GM21367 (cell line): ENCODE data around the gene SIGLEC8.
"Not testable (repeated sequence)": the region's sequence is repeated elsewhere in the genome, so short reads cannot be mapped to it uniquely, and the experiment has no call there.

Source experiments
- ATAC-seq: cut with Tn5 transposase; IDR thresholded peaks from one replicate; pipeline ENCODE4 v1.9.1; 2021; ENCODE audit not compliant: unreplicated experiment

Gene SIGLEC8

DNA sequence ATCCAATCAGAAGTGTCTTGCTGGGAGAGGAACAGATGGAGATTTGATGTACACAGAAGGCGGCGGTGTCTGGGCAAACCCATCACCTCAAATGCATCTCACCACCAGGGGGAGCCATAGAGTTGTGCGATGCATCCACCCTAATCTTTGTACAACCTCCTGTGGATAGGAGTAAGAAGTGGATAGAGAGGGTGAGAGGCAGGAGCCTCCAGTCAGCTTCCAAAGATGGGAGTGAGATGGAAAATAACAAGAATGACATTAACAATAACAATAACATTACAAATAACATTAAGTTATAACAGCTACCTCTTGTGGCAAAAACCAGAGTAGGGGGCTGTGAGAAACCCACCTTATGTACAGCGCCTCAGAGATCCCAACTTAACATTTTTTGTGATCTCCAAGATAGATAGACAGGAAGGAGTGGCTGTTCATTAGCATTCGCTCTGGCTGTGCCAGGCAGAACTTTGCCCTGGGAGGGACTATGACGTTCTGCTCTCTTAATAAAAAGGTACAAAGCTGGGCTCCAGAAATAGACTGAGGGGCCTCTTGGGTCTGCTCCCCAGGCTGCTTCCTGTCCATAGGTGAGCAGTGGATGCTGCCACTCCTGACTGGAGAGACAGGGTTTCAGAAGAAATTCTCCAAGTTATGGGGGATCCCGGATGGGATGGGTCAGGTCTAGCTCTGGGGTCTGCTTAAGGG lies 14.9 kb upstream of the SIGLEC8 start:
- no peak for ATAC-seq

DNA sequence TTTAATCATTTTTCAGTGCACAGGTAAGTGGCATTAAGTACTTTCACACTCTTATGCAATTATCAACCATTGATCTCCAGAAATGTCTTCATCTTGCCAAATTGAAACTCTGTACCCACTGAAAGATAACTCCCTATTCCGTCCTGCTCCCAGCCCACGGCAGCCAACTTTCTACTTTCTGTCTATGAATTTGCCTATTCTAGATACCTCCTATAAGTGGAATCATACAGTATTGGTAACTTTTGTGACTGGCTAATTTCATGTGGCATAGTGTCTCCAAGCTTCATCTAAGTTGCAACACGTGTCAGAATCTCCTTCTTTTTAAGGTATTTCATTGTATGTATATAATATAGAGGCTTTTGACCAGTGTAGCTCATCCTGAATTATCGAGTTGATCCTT lies 14.4 kb upstream of the SIGLEC8 start:
- no peak for ATAC-seq

DNA sequence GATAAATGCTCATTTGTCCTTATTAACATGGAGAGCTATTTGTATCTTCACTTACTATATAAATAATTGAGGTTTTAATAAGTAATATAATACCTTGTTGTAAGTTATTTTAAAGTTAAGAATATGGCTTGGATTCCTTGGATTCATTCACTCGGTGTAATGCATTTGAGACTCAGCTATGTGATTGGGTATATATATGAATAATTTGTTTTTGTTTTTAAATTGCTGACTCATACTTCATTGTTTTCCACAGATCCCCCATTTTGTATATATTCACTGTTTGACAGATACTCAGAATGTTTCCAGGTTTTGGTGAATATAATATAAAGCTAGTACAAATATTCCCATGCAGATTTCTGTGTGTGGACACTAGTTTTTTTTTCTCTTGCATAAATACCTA lies 13.3 kb upstream of the SIGLEC8 start:
- no peak for ATAC-seq

DNA sequence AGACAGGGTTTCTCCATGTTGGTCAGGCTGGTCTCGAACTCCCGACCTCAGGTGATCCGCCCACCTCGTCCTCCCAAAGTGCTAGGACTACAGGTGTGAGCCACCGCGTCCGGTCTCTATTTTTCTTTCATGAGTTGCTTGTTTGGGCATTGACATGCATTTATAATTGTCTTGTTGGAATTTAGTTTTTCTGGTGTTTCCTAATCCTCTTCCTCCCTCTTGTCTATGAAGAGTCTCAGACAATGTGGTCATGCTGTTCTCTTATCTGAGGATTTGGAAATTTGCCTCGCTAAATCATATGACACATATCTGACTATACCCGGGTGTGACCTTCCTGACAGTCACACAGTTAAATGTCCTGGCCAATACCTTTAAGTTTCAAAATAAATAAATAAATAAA lies 12.7 kb upstream of the SIGLEC8 start:
- ATAC-seq, result no peak

DNA sequence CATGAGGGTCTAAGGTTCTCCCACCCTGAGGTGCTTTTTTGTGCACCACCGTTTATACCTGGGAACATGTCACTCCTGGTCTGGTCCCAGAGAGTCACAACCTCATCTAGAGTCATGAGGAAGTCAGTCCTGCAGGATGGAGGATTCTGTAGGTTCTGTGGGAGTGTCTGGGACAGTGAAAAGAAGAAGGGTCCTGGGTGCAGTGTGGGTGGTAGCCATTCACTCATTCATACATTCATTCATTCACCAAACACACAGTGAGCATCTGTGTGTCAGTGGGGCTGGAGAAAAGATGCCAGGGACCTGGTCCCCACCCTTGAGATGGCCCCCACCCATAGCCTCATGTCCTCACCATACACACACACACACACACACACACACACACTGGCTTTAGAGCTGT lies 11.4 kb upstream of the SIGLEC8 start:
- ATAC-seq, result no peak

DNA sequence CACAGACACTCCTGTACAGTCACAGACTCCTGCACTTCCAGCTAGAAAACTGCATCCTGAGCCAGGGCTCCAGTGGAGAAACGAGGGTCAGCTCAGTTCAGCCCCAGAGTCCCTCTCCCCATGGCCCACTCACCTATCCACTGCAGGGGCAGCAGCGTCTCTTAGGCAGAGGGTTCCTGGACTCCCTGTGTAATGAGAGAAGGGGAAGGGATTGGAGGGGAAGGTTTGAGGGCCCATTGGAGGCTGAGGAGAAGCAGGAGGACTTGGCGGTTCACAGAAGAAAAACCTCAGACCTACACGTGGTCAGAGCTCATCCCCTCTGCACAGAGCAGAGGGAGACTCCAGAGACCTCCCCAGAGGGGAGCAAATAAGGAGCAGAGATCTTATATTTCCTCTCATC lies 10.9 kb upstream of the SIGLEC8 start:
- no peak for ATAC-seq

DNA sequence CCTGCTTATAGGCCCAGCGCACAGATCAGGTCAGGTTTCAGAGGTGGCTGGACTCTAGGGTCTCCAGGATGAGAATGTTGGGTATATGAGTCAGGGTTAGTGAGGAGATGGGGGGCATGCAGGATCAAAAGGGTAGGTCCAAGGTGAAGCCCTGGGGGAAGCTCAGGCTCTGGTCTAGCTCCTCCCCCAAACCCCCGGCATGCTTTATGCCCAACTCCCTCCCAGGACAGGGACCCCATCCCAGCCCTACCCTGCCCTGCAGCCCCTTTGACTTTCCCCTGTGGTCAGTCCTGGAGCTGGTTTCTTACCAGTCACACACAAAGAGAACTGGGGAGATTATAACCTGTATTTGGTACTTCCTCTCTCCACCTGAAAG lies 10.3 kb upstream of the SIGLEC8 start:
- ATAC-seq, result no peak

DNA sequence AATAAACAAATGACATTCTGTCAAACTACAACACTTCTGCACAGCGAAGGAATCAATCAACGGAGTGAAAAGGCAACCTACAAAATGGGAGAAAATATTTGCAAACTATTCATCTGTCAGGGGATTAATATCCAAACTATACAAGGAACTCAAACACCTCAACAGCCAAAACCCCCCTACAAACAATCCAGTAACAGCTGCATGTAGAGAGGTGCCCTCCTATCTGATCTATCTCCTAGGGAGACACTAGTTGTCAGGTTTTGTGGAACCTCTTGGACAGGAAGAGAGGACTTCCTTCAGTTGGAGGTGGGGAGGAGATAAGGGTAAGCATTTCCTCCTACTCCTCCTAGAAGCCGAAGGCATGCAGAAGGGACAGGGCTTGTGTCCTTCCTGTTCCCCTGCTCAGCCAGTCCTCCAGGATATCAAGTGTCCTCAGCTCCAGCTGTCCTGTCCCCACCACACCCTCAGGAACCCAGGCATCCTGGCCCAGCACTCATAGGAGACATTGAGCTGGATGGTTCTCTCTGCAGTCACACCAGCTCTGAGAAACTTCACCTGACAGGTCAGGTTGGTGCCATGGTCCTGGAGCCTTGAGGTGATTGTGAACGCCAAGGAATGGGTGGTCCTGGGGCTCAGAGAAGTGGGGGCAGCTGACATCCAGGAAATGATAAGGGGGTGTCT lies 9.8 kb upstream of the SIGLEC8 start:
- ATAC-seq, result no peak

DNA sequence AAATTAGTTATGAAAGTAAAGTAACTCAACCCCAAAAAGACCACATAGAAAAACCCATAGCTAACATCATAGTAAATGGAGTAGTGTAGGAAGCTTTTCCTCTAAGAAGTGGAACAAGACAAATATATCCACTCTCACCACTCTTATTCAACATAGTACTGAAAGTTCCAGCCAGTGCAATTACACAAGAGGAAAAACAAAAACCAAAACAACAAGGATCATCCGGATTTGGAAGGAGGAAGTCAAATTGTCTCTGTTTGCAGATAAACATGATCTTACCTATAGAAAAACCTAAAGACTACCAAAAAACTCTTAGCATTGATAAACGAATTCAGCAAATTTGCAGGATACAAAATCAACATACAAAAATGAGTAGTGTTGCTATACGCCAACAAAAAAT lies 8.5 kb upstream of the SIGLEC8 start:
- ATAC-seq, result no peak

DNA sequence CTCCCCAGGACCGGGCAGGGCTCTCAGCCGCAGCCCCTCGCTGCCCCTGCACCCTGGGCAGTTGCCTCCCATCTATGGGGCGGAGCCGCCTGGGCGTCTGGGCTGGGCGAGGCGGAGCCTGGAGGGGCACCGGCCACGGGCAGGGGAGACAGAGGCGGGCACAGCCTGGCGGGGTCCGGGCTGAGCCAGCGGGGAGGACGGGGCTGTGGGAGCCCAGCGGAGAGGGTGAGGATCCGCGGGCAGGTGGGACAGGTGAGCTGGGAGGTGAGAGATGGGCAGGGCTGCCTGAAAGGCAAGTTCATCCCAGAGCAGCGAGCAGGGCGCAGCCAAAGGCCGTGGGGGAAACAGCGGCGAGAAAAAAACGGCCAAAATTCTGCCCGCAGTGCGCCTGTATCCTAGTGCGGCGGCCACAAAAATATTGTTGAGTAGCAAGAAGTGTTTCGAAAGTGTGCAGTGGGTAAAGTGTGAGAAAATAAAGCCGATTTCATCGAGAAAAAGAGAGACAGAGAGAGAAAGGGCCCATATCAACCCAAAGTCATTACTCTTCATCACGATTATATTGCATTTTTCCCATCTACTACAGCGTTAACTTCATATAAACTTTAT lies 5.8 kb upstream of the SIGLEC8 start:
- not testable (repeated sequence) for ATAC-seq

DNA sequence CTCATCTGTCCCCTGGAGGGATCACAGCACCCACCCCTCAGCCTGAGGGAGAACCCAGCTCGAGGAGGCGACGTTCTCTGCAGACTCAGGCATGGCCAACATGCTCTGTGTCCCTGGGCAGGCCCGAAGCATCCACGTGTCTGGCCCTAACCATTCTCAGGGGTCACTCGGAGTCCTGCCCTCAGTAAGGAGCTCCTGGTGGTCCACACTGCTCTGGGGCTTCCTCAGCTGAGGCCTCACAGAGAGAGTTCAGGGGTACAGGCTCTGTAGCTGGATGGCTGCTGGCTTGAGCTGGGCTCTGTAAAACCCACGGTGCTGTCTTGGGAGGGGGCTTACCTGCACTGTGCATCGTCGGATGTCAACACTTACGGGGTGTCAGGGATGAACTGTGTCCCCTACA lies 4.4 kb upstream of the SIGLEC8 start:
- no peak for ATAC-seq

DNA sequence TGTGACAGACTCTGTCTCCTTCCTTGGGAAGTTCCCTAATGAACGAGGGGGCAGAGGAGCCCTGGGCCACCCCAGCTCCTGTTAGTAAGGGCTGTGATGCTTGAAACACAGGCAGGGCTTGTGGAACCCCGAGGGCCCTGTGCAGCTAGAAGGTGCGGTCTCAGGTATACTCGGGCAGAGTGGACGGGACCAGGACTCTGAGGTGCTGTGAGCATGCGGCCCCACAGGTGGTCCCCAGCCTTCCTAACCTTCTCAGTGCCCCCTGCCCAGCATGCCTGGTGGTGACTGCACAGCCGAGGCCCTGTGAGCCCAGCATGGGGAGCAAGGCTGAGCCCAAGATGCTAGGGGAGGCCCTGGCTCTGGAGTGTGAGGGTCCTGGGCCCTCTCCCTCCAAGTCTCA lies 4.0 kb upstream of the SIGLEC8 start:
- ATAC-seq, result no peak

DNA sequence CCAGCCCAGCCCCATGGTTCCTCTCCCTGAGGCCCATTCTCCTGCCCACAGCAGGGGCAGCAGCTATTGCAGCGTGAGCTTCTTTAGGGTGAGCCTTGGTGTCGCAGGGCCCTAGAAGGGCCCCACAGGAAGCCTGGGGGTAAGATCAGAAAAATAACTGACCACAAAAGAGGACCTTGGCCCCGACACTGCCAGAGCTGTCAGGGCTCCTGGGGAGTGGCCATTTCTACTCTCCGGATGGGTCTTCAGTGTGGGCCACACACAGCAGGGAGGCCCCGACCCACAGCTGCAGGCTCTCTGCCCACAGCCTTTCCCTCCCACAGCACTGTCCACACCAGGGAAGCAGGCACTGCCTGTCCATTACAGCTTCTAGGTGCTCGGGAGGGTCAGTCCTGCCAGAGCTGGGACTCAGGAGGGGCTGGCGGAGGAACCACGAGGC lies 3.5 kb upstream of the SIGLEC8 start:
- ATAC-seq, result no peak

DNA sequence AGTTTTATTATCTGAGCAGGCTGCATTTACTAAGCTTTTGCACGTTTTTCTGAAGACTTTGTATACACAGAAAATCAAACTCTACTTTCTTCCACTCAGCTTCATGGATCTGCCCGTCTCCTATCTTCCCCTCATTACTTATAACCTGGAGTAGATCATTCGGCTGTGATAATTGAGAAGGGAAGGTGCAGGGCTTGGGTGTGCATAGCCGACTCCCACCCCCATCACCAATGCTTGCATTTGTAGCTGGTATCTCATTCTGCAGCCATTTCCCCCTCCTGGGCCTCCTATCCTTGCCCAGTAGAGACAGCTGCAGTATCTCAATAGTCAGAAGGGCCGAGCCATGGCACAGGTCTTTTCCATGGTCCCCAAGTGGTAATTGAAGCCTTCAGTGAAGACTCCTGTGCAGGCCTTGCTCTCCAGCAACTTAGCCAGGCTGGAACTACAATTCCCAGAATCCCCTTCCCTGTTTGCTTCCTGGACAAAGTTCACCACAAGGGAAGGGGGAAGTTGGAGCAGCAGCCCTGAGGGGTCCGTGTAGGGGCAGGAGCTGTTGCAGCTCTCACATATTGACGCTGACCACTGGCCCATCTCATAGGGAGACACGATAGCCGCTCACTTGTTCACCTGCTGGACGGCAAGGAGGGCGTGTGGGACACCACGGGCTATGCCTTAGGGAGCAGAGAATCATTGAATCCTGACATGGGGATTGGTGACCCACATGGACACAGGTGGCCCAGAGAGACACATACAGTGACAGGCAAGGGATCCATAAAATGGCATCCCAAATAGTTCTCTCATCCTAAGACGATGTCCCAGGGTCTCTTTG lies 2.1 kb upstream of the SIGLEC8 start:
- ATAC-seq, result no peak

DNA sequence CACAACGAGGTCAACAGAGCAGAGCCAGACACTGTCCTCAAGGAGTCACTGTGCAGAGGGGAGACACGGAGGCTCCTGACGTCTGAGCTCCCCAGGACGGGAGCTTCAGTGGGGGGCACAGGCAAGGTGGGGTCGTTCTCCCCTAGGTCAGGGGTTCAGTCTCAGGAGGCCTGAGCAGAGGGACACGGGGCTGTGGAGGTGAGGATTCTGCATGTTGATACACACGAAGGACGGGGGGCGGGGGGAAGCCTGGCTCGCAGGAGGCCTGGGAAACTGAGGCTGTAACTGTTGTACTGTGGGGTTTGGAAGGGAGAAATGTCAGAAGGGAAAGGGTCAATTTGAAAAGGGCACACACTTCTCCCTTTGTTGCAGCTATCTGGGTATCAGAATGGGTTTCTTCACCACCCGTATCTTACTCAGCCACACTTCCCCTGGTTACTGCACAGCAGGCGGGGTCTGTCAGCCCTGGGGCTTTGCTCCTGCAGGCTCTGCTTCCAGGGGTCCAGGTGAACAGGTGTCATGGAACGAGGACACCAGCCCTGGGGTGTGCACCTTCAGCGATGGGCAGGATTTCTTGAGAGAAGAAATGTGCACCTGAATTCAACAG lies 748 bp upstream of the SIGLEC8 start:
- no peak for ATAC-seq

DNA sequence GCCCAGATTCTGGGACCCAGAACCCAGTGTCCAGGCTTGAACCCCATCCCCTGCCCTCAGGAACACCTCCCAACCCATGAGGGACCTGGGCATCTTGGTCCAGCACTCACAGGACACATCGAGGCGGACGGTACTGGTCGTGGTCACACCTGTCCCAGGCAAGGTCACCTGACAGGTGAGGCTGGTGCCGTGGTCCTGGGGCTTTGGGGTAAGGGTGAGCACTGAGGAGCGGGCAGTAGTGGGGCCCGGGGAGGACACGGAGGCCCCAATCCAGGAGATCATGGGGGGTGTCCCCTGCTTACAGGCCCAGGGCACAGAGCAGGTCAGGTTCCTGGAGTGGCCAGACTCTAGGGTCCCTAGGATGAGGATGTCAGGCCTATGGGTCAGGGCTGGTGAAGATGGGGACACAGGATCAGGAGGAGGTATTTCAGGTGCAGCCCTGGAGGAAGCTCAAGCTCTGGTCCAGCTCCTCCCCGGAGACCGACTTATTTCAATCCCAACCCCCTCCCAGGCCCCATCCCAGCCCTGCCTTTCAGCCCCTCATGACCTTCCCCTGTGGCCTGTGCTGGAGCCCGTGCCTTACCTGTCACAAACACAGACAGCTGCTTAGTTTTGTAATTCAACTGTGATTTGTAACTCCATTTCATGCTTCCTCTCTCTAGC lies 772 bp downstream of the SIGLEC8 start:
- ATAC-seq, result no peak

DNA sequence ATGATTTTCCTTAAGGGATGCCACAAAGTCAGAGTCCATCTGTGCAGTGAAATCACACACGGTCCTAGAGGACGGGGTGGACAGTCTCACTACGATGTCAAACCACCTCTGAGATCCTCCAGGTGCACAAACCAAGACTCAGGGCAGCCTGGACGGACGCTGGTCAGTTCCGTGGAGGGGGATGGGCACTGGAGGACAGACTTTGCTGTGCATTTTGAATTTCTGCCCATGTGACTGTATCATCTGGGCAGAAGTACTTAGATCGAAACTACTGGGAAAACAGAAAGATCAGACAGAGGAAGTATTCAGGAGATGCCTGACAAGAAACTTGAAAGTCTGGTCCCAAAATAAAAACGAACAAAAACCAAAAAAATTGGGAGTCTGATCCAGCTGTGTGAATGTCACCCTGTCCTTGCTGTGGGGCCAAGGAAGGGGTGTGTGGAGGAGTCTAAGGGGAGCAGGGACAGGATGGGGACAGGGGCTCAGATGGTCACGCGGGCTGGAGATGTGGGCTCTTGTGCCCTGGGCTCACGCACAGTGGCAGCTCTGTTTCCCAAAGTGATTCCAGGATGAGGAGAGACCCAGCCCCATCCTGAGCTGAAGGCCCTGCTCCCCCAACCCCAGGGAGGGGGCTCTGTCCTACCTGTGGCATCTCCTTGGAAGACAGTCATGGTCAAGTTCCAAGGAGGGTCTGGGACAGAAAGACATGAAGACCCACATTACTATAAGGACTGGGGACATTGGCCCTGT lies 1.5 kb downstream of the SIGLEC8 start:
- no peak for ATAC-seq

DNA sequence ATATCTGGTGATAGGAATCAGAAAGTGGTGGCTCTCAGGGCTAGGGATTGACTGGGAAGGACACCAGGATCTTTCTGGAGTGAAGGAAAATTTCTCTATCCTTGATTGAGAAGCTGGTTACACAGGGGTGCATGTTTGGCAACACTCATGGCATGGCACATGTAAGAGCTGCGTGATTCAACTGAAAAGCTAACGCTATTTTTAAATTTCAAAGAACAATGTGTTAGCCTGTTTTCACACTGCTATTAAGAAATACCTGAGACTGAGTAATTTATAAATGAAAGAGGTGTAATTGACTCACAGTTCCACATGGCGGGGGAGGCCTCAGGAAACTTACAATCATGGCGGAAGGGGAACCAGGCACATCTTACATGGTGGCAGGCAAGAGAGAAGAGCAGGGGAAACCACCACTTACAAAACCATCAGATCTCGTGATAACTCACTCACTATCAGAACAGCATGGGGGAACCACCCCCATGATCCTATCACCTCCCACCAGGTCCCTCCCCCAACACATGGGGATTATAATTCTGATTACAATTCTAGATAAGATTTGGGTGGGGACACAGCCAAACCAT lies 7.4 kb downstream of the SIGLEC8 start:
- no peak for ATAC-seq

DNA sequence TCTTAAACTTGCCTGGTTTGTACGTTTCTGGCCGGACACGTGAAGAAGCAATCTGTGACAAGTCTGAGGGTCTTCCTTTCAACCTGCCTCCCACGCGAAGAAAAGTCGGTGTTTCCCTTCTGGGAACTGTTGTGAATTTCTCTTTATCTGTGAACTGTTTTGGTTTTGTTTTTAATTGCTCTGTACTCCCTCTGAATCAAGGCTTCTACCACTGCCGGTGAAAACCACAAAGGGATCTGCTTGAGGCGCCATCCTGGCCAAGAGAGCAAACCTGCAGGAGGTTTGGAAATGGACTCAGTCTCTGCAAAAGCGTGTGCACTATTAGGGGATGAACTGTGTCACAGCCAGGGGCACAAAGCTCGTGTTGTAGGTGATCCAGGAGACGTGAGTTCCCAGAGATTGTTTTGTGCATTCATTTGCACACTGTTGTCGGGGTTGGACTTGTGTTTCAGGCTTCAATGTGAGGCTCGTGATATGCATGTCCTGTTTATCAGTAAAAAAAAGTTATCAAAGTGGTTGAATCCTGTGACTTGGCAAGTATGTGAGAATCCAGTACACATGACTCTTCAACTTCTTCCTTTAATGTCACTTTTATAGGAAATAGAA lies 9.7 kb downstream of the SIGLEC8 start:
- no peak for ATAC-seq
